K562 (cell line): ENCODE data around the gene AP2A2. TPM values are rescaled to one million over a fixed set of nuclear protein-coding genes. Genes with fewer than 3 reads are reported as not detected.

Source experiments
- ATAC-seq: fragments of 200-7000 bp; cut with Tn5 transposase; 3 replicates; pipeline ENCODE4 v1.9.1; 2020; ENCODE audit warnings: moderate library complexity
- BruUV-seq: library from RNA; stranded (reverse); fragments of 400-500 nt; replicated peaks from 2 replicates; lab custom pipeline; 2021; lab: Mats Ljungman, UMichigan
- CTCF ChIA-PET: fragments of 300-600 bp; formaldehyde crosslinking; extraction: SDS; loops from one replicate; lab custom pipeline; 2021; ENCODE audit warnings: low intra/inter-chr PET ratio; lab: Yijun Ruan, JAX
- POLR2A ChIA-PET: fragments of 300-600, 350-650 bp; sonication (Branson Sonifier 250); formaldehyde crosslinking; extraction: SDS; loops from one replicate; lab custom pipeline; 2021; ENCODE audit warnings: antibody characterized with exemption, inconsistent platforms; lab: Yijun Ruan, JAX
- DNase-seq, 4 experiments: peaks; one replicate each; pipeline versions ENCODE4 v3.0.0 to v3.0.0-alpha.2; 2011 to 2018; ENCODE audit warnings: low spot score in 3 of 4, mixed read lengths in 3 of 4; ENCODE audit errors: extremely low read depth in 1 of 4
- FAIRE-seq: peaks from 2 replicates; lab custom pipeline; 2011; peaks lifted over from hg19 to GRCh38; lab: Jason Lieb, UNC
- H2AFZ ChIP-seq: 2 replicates; pipeline ENCODE4 v1.6.0; 2011; ENCODE audit warnings: low read depth, low read length, control low read depth, inconsistent platforms
- H3K27ac ChIP-seq: fragments of 200-600 bp; 3 replicates; pipeline ENCODE4 v1.8.0; 2011; ENCODE audit warnings: low read depth, mild to moderate bottlenecking, control low read depth, inconsistent platforms, low read length, moderate library complexity, mixed read lengths; ENCODE audit errors: extremely low read depth
- H3K27me3 ChIP-seq, 2 experiments: fragments of 300-600 bp in 1 of 2; 2 replicates in 1 of 2; 3 replicates in 1 of 2; pipeline versions ENCODE4 v1.6.0 to v1.8.0; 2011; ENCODE audit warnings: inconsistent platforms in 2 of 2, low read length in 2 of 2, mild to moderate bottlenecking in 1 of 2, mixed read lengths in 1 of 2, moderate library complexity in 1 of 2; ENCODE audit not compliant: control insufficient read depth in 2 of 2, insufficient read depth in 2 of 2
- H3K36me3 ChIP-seq: fragments of 300-600 bp; 3 replicates; pipeline ENCODE4 v1.8.0; 2011; ENCODE audit warnings: mild to moderate bottlenecking, low read length, inconsistent platforms; ENCODE audit not compliant: control insufficient read depth, insufficient read depth
- H3K4me1 ChIP-seq, 2 experiments: fragments of 200-600 bp in 1 of 2; replicated peaks in 1 of 2; 2 replicates in 1 of 2; 3 replicates in 1 of 2; pipeline versions ENCODE4 v1.5.1 to v1.8.0; 2011; ENCODE audit warnings: inconsistent platforms in 2 of 2, low read length in 2 of 2, mild to moderate bottlenecking in 1 of 2, mixed read lengths in 1 of 2, moderate library complexity in 1 of 2; ENCODE audit not compliant: control insufficient read depth in 2 of 2, insufficient read depth in 2 of 2
- H3K4me2 ChIP-seq: 2 replicates; pipeline ENCODE4 v1.6.1; 2011; ENCODE audit warnings: low read length, control low read depth, inconsistent platforms, mixed read lengths; ENCODE audit not compliant: insufficient read depth
- H3K4me3 ChIP-seq: fragments of 200-600 bp; sonication (generic), shearing (Covaris generic); 2 replicates; pipeline ENCODE4 v1.5.1; 2016; ENCODE audit warnings: control low read depth, inconsistent platforms
- H3K79me2 ChIP-seq: fragments of 200-600 bp; 3 replicates; pipeline ENCODE4 v1.8.0; 2011; ENCODE audit warnings: low read length, inconsistent platforms; ENCODE audit not compliant: control insufficient read depth, insufficient read depth
- H3K9ac ChIP-seq, 2 experiments: 2 replicates each; pipeline versions ENCODE4 v1.6.0 to v1.6.1; 2011; ENCODE audit warnings: low read depth in 2 of 2, low read length in 2 of 2, control low read depth in 1 of 2, inconsistent platforms in 1 of 2, mild to moderate bottlenecking in 1 of 2, mixed read lengths in 1 of 2; ENCODE audit not compliant: insufficient read depth in 1 of 2
- H3K9me1 ChIP-seq: one replicate; pipeline ENCODE4 v1.6.0; 2011; ENCODE audit warnings: inconsistent platforms, mild to moderate bottlenecking, low read length, moderate library complexity; ENCODE audit not compliant: control insufficient read depth, insufficient read depth
- H3K9me3 ChIP-seq: replicated peaks from 2 replicates; pipeline ENCODE4 v1.5.1; 2011; ENCODE audit warnings: low read depth, low read length, inconsistent platforms; ENCODE audit not compliant: control insufficient read depth, insufficient read depth
- H4K20me1 ChIP-seq: replicated peaks from 2 replicates; pipeline ENCODE4 v1.6.1; 2011; ENCODE audit warnings: low read length, inconsistent platforms, mixed read lengths; ENCODE audit not compliant: control insufficient read depth, insufficient read depth
- BHLHE40 ChIP-seq: IDR thresholded peaks from 2 replicates; pipeline ENCODE4 v1.6.1; 2011; ENCODE audit warnings: low read length, improper control_type of control experiment
- CHD7 ChIP-seq: fragments of 200-600 bp; sonication (generic); IDR thresholded peaks from one replicate; pipeline ENCODE4 v1.6.1; 2012; ENCODE audit warnings: mild to moderate bottlenecking, low read depth, low read length, inconsistent platforms
- ESRRA ChIP-seq: fragments of 450-650 bp; IDR thresholded peaks from 2 replicates; pipeline ENCODE4 v1.6.1; 2014; ENCODE audit warnings: low read depth, mild to moderate bottlenecking, moderate library complexity, borderline replicate concordance
- ESRRB ChIP-seq: fragments of 250-450 bp; sonication (Bioruptor Pico); IDR thresholded peaks from 2 replicates; pipeline ENCODE4 v1.5.0; 2020; ENCODE audit warnings: mild to moderate bottlenecking, moderate library complexity, borderline replicate concordance
- FUS ChIP-seq: fragments of 200-400 bp; formaldehyde crosslinking; optimal IDR thresholded peaks from 2 replicates; pipeline ENCODE3; 2017; ENCODE audit warnings: low read depth, low read length
- ZNF174 ChIP-seq: fragments of 250-450 bp; sonication (Bioruptor Pico); IDR thresholded peaks from 2 replicates; pipeline ENCODE4 v1.4.0; 2020; ENCODE audit warnings: mild to moderate bottlenecking
- WGBS: fragments of 100-300 bp; shearing (Covaris generic); methylation state at CpG from one replicate; pipeline ENCODE4 v1.1.6; 2016; ENCODE audit warnings: low coverage, mixed read lengths; ENCODE audit not compliant: insufficient coverage; ENCODE audit errors: missing lambda C conversion rate; 5-methylcytosine and 5-hydroxymethylcytosine counted together
- in situ Hi-C: fragments of 300-500 bp; cut with MboI; formaldehyde crosslinking; loops from 4 replicates; pipeline ENCODE4 v1.15.0; 2018; ENCODE audit warnings: inconsistent platforms, mixed read lengths
- intact Hi-C: fragments of 100-400 bp; cut with micrococcal nuclease; formaldehyde crosslinking; loops from 2 replicates; pipeline ENCODE4 v1.14.2; 2022
- polyA plus RNA-seq, 8 experiments: library from polyadenylated mRNA; depleted of rRNA in 4 of 8; stranded (reverse) in 5 of 8; unstranded in 3 of 8; fragments of >200 nt; fragmentation: Nextera tagmentation in 2 of 8; fragmentation: Illumina TruSeq in 1 of 8; extraction: Ambion mirVana in 2 of 8; extraction: Trizol in 1 of 8; gene quantifications; 2 replicates each; pipeline versions ENCODE4 v1.2.1 to v1.2.3, GENCODE V29; 2011 to 2014; ENCODE audit warnings: inconsistent platforms in 1 of 8, missing spikeins in 1 of 8
- total RNA-seq, 7 experiments: library from RNA; depleted of rRNA in 6 of 7; stranded (reverse); fragments of >200 nt in 6 of 7; fragmentation: Illumina TruSeq in 2 of 7; extraction: Trizol in 2 of 7; gene quantifications; 2 replicates each; pipeline versions ENCODE4 v1.2.1 to v1.2.3, GENCODE V29; 2011 to 2021; ENCODE audit warnings: low replicate concordance in 1 of 7
- TF ChIP-seq, protein P1 (sequence below): IDR thresholded peaks from 2 replicates; pipeline ENCODE4 v1.6.1; 2016; ENCODE audit warnings: missing genetic modification characterization, missing compliant biosample characterization

AP2A2 gene
- total and polyA plus RNA-seq, 9 of the 15 experiments (the other 6 are each of a cell fraction or from before 2014, with no cell fraction given) = 0.69 to 41.7 (median 15.2) TPM

GRCh38 chr11:1026163-1026450 is 100.4 kb downstream of the AP2A2 start (continued):
- TF ChIP-seq, protein P1, sequence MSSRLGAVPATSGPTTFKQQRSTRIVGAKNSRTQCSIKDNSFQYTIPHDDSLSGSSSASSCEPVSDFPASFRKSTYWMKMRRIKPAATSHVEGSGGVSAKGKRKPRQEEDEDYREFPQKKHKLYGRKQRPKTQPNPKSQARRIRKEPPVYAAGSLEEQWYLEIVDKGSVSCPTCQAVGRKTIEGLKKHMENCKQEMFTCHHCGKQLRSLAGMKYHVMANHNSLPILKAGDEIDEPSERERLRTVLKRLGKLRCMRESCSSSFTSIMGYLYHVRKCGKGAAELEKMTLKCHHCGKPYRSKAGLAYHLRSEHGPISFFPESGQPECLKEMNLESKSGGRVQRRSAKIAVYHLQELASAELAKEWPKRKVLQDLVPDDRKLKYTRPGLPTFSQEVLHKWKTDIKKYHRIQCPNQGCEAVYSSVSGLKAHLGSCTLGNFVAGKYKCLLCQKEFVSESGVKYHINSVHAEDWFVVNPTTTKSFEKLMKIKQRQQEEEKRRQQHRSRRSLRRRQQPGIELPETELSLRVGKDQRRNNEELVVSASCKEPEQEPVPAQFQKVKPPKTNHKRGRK (tag) = no peak
- no peak for TF ChIP-seq BHLHE40
- TF ChIP-seq ESRRB (CRISPR knock-in tag) = no peak
- TF ChIP-seq FUS = no peak

DNA sequence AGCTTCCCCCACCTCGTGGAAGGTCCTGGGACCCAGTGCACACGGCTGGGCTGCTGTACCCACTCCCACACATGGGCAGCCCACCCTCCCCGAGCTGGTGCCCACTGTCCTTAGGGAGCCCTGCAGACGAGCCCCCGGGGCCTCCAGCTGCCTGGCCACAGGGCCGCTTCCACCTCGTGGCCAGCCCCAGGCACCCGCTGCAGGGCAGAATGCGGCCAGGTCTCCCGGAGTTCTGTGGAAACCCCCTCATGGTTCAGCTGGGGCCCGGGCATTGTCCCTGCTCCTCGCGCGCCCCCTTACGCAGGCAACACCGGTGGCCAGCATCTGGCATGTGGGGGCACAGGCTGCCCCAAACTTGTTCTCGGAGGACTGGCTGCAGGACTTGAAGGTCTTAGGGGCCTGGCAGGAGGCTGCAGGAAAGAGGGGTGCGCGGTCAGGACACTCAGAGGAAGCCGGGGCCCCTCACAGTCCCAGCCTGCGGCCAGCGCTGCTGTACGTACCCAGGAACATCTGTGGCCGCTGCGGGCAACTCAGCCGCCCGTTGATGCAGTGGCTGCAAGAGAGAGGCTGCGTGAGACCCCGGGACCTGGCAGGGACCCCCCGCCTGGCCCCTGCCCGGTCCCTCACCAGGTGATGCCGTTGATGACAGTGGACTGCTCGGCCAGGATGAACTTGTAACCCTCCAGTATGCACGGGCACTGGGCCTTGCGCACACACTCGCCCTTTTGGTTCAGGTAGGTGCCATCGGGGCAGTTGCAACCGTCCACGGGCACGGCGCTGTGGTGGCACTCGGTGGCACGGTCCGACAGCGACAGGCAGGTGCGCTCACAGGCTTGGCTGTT is 101.2 kb downstream of the AP2A2 start:
- Histone ChIP-seq H3K4me1 (peaks cover 0 to 67% of the 10 kb centered on the region in 2 experiments; a peak in 2 of 5 replicates), H2AFZ (no peak overlapping the region), H3K36me3 (no peaks in the 10 kb centered on the region), H3K4me2 (no peak overlapping the region), H3K4me3 (no peak overlapping the region), H3K9me3 (no peaks in the 10 kb centered on the region), H3K9ac (no peak overlapping the region; a peak in 1 of 4 replicates), H4K20me1 (no peaks in the 10 kb centered on the region; the same call in 1 of the 2 replicates), H3K27ac (no peak overlapping the region), H3K27me3 (peaks cover 0 to 61% of the 10 kb centered on the region in 2 experiments; a peak in 3 of 5 replicates), H3K79me2 (no peaks in the 10 kb centered on the region), H3K9me1 (peaks cover 2% of the 10 kb centered on the region)
- ChIA-PET CTCF (no interaction called here), POLR2A (no interaction called here)
- DNase-seq (no peak), FAIRE-seq (no peak), ATAC-seq (no peak)
- intact Hi-C loops = no loop called here
- no TSS peak for BruUV-seq
- in situ Hi-C loops = no loop called here
- WGBS = 11% methylated on average over 41 of the region's 46 CpGs
- TF ChIP-seq CHD7 (no peak), ZNF174 (no peak), ESRRA (no peak)
